KMS-11 (cell line): ENCODE measurements around the gene LINC01488.

Experiments
- H2AFZ ChIP-seq: fragments of 200-600 bp; sonication (generic); 2 replicates; pipeline ENCODE4 v1.6.1; 2016; ENCODE audit warnings: antibody characterized with exemption, mixed run types, low read depth
- H3K27ac ChIP-seq: fragments of 200-600 bp; sonication (generic); 2 replicates; pipeline ENCODE4 v1.6.1; 2016; ENCODE audit warnings: mild to moderate bottlenecking, mixed run types
- H3K27me3 ChIP-seq: fragments of 200-600 bp; sonication (generic); 2 replicates; pipeline ENCODE4 v1.6.1; 2017; ENCODE audit warnings: mild to moderate bottlenecking, low read depth, mixed run types, moderate library complexity; ENCODE audit not compliant: insufficient read depth
- H3K36me3 ChIP-seq: fragments of 200-600 bp; sonication (generic); 2 replicates; pipeline ENCODE4 v1.6.1; 2017; ENCODE audit warnings: mild to moderate bottlenecking, mixed run types; ENCODE audit not compliant: insufficient read depth
- H3K4me1 ChIP-seq: fragments of 200-600 bp; sonication (generic); 2 replicates; pipeline ENCODE4 v1.6.1; 2016; ENCODE audit warnings: mild to moderate bottlenecking, low read depth, mixed run types; ENCODE audit not compliant: poor library complexity, severe bottlenecking
- H3K4me2 ChIP-seq: fragments of 200-600 bp; sonication (generic); 2 replicates; pipeline ENCODE4 v1.7.0; 2016; ENCODE audit warnings: mild to moderate bottlenecking, mixed run types
- H3K4me3 ChIP-seq: fragments of 200-600 bp; sonication (generic); IDR thresholded peaks from 2 replicates; pipeline ENCODE4 v1.6.1; 2017; ENCODE audit warnings: low read depth, low read length, mixed read lengths; ENCODE audit not compliant: insufficient read depth
- H3K79me2 ChIP-seq: fragments of 200-600 bp; sonication (generic); 2 replicates; pipeline ENCODE4 v1.6.1; 2016; ENCODE audit warnings: low read depth, mixed run types; ENCODE audit not compliant: insufficient read depth
- H3K9ac ChIP-seq: fragments of 200-600 bp; sonication (generic); 2 replicates; pipeline ENCODE4 v1.6.1; 2016; ENCODE audit warnings: mild to moderate bottlenecking, mixed run types
- H4K20me1 ChIP-seq: fragments of 200-600 bp; sonication (generic); 2 replicates; pipeline ENCODE4 v1.6.1; 2016; ENCODE audit warnings: mild to moderate bottlenecking, mixed run types; ENCODE audit not compliant: insufficient read depth
- TF ChIP-seq, protein P1 (sequence below): fragments of 200-600 bp; sonication (generic); conservative IDR thresholded peaks from 2 replicates; pipeline ENCODE4 v1.6.1; 2017; ENCODE audit warnings: low read depth, mild to moderate bottlenecking, antibody characterized with exemption, low read length, moderate library complexity, mixed read lengths

The LINC01488 gene

GRCh38 chr11:69474736-69475135, 6.7 kb upstream of the LINC01488 start:
- no peak overlapping the region for H3K4me2 ChIP-seq
- no peak overlapping the region for H3K27ac ChIP-seq
- H3K4me3 ChIP-seq = no peak overlapping the region
- H4K20me1 ChIP-seq = no peaks in the 10 kb centered on the region
- no peaks in the 10 kb centered on the region for H3K4me1 ChIP-seq
- no peaks in the 10 kb centered on the region for H3K36me3 ChIP-seq
- no peak overlapping the region for H3K9ac ChIP-seq
- peaks cover 2% of the 10 kb centered on the region; the same call in 1 of the 2 replicates for H3K27me3 ChIP-seq
- TF ChIP-seq, protein P1, sequence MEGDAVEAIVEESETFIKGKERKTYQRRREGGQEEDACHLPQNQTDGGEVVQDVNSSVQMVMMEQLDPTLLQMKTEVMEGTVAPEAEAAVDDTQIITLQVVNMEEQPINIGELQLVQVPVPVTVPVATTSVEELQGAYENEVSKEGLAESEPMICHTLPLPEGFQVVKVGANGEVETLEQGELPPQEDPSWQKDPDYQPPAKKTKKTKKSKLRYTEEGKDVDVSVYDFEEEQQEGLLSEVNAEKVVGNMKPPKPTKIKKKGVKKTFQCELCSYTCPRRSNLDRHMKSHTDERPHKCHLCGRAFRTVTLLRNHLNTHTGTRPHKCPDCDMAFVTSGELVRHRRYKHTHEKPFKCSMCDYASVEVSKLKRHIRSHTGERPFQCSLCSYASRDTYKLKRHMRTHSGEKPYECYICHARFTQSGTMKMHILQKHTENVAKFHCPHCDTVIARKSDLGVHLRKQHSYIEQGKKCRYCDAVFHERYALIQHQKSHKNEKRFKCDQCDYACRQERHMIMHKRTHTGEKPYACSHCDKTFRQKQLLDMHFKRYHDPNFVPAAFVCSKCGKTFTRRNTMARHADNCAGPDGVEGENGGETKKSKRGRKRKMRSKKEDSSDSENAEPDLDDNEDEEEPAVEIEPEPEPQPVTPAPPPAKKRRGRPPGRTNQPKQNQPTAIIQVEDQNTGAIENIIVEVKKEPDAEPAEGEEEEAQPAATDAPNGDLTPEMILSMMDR = no peak
- H2AFZ ChIP-seq = no peak overlapping the region
- no peaks in the 10 kb centered on the region for H3K79me2 ChIP-seq

DNA sequence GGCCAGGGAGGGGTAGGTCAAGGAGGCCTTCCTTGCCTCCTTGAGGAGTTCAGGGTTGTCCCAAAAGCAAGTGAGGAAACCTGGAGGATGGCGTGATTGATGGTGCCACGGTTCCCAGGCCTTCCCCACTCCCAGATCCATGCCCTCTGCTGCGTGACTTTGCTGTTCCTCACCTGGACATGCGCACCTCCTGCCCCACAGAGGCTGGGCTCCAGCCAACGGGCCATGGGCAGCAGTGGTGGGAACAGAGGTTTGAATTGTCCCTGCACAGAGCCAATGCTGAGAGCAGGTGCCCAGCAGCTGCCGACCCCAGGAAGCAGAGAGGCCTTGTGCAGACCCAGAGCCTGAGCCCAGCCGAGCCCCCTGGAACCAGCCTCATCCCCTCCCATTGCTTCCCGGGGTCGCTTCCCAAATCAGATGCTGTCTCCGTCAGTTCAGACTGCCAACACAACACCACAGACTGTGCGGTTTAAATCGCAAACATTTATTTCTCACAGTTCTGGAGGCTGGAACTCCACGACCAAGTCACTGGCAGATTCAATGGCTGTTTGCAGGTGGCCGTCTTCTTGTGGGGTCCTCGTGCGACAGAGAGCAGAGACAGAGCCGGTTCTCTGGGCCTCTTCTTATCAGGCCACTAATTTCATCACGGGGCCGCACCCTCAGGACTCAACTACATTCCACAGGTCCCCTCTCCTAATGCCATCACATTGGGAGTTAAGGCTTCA, 6.2 kb upstream of the LINC01488 start:
- H3K4me3 ChIP-seq = no peak overlapping the region
- peaks cover 2% of the 10 kb centered on the region; the same call in 1 of the 2 replicates for H3K27me3 ChIP-seq
- H3K9ac ChIP-seq = no peak overlapping the region
- no peaks in the 10 kb centered on the region for H3K36me3 ChIP-seq
- H3K79me2 ChIP-seq = no peaks in the 10 kb centered on the region
- no peak overlapping the region for H3K4me2 ChIP-seq
- TF ChIP-seq, protein P1 = no peak
- H3K27ac ChIP-seq = no peak overlapping the region
- H4K20me1 ChIP-seq = no peaks in the 10 kb centered on the region
- no peaks in the 10 kb centered on the region for H3K4me1 ChIP-seq
- no peak overlapping the region for H2AFZ ChIP-seq

DNA sequence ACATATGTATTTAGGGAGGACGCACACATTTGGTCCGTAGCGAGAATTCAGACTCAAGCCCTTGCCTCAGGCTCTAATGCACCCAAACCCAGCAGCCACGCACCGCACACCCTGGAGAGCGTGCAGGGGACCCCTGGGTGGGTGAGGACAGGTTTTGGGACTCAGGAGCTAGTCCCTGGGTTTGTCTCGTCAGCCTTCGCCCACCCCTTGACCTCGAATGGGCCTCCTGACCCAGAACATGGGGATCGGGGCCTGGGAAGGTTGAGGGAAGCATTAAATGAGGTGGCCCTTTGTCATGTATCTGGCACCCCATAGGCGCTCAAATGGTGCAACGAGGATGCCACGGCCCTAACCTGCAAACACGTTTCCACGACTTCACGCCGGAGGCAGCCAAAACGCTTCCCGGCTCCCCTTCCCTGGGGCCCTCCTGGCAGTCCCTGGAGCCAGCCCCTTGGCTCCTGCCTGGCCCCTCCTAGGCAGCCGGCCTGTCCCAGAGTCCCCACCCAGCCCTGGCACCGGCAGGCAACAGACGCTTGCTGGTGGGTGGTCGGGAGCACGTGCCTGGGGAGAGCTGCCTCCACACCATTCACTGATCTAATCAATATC, 5.5 kb upstream of the LINC01488 start:
- Histone ChIP-seq H3K27me3 (peaks cover 2% of the 10 kb centered on the region; the same call in 1 of the 2 replicates), H4K20me1 (no peaks in the 10 kb centered on the region), H3K27ac (no peak overlapping the region), H3K4me3 (no peak overlapping the region), H2AFZ (no peak overlapping the region), H3K36me3 (no peaks in the 10 kb centered on the region), H3K4me1 (no peaks in the 10 kb centered on the region), H3K79me2 (no peaks in the 10 kb centered on the region), H3K4me2 (no peak overlapping the region), H3K9ac (no peak overlapping the region)
- TF ChIP-seq, protein P1 = no peak

GRCh38 chr11:69476509-69476961, 4.9 kb upstream of the LINC01488 start:
- H3K4me1 ChIP-seq = no peaks in the 10 kb centered on the region
- H3K27me3 ChIP-seq = peaks cover 2% of the 10 kb centered on the region; the same call in 1 of the 2 replicates
- no peak overlapping the region for H3K4me3 ChIP-seq
- no peaks in the 10 kb centered on the region for H3K36me3 ChIP-seq
- no peaks in the 10 kb centered on the region for H4K20me1 ChIP-seq
- no peaks in the 10 kb centered on the region for H3K79me2 ChIP-seq
- no peak overlapping the region for H3K9ac ChIP-seq
- no peak overlapping the region for H2AFZ ChIP-seq
- TF ChIP-seq, protein P1 = no peak
- H3K4me2 ChIP-seq = no peak overlapping the region
- no peak overlapping the region for H3K27ac ChIP-seq
